GM18507 (cell line): Measurements from ENCODE around the gene ILDR1.
A peak's percentile ranks its signal among the peaks of the same experiment; 100 is the strongest.
"Not testable (repeated sequence)": the region's sequence is repeated elsewhere in the genome, so short reads cannot be mapped to it uniquely, and the experiment has no call there.

Experiments used
- DNase-seq: peaks from one replicate; pipeline ENCODE4 v3.0.0; 2011; ENCODE audit warnings: low read depth; ENCODE audit not compliant: insufficient read length; ENCODE audit errors: extremely low spot score
- FAIRE-seq: peaks from 2 replicates; lab custom pipeline; 2011; peaks lifted over from hg19 to GRCh38; lab: Jason Lieb, UNC

Gene ILDR1

DNA sequence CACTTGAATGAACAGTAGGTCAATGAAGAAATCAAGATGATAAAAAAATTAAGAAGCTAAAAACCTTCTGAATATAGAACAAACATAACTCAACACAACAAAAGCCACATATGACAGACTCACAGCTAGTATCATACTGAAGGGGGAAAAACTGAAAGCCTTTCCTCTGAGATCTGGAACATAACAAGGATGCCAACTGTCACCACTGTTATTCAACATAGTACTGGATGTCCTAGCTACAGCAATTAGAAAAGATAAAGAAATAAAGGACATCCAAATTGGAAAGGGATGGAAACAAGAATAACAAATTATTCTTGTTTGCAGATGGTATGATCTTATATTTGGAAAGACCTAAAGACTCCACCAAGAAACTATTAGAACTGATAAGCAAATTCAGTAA, 60.8 kb downstream of the ILDR1 start:
- DNase-seq: no peak
- FAIRE-seq: no peak

DNA sequence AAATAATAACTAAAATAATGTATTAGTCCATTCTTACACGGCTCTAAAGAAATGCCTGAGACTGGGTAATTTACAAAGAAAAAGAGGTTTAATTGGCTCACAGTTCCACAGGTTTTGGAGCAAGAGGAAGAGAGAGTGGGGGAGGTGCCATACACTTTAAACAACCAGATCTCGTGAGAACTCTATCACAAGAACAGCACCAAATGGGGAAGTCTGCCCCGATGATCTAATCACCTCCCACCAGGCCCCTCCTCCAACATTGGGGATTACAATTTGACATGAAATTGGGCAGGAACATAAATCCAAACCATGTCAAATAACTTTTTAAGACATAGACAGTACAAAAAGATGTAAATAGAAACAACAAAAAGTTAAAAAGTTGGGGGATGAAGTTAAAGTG, 63.2 kb downstream of the ILDR1 start:
- FAIRE-seq (no peak), DNase-seq (no peak)

DNA sequence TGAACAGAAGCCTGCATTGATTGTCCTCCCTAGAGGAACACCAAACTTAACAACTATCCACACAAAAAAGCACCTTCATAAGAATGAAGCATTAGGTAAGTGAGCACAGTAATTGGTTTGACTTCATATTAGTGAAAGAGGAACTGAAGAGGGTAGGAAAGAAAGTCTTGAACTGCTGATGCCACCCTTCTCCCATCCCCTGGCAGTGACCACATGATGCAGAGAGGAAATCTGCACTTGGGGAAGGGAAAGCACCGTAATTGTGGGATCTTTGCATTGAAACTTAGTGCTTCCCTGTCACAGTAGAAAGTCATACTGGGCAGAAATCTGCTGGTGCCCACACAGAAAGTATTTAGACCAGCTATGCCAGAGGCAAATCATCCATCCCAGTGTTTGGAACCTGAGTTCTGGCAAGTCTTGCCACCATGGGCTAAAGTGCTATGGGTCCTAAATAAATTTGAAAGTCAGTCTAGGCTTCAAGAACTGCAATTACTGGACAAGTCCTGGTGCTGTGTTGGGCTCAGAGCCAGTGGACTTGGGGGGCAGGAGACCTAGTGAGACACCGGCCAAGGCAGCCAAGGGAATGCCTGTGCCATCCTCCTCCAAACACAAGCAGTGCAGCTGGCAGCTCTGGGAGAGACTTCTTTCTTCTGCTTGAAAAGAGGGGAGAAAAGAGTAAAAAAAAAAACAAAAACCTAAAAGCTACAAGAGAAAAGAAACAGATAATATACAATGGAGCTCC, 64.2 kb downstream of the ILDR1 start:
- peak; percentile 77 for FAIRE-seq
- DNase-seq: no peak

DNA sequence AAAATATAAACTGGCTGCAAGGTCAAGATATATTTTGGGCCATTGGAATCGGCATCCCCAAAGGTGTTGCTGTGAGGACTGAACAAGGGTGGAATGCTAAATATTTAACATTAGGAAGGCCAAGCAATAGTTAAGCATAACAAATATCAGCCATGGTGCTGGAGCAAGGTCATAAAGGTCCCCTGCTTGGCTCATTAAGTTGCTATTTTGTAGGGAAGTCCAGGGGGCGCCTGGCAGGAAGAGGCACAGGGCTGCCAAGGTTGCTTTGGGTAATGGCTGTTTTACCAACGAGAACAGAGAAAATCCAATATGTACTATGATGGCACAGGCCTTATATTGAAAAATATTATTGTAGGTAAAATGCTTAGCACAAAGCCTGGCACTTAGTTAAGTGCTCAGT, 65.7 kb downstream of the ILDR1 start:
- FAIRE-seq (no peak), DNase-seq (no peak)

DNA sequence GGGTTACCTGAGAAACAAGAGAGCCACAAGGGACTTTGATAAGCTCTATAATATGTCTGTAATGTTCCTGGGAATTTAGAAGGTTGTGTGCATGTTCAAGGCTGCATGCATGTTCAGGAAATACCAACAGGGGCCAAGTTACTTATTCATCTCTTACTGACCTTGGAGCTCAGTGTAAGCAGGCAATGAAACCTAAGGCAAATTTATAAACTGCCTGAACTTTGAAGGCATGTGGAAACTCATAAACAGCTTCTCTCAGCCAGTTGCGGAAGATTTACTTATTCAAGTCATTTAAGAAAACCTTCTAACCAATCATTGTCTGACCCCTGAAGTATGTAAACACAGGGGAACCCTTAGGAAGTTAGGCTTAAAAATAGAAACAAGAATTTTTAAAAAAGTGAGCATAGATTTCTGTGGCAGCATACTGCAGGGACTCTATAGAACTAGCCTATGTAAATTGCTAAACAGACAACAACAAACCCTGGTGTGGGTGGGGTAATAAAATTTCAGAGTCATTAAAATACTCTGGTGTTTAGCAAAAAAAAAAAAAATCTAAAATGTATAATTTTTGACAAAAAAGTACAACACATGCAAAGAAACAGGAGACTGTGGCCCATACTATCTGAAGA, 70.6 kb downstream of the ILDR1 start:
- DNase-seq: no peak
- FAIRE-seq: no peak

DNA sequence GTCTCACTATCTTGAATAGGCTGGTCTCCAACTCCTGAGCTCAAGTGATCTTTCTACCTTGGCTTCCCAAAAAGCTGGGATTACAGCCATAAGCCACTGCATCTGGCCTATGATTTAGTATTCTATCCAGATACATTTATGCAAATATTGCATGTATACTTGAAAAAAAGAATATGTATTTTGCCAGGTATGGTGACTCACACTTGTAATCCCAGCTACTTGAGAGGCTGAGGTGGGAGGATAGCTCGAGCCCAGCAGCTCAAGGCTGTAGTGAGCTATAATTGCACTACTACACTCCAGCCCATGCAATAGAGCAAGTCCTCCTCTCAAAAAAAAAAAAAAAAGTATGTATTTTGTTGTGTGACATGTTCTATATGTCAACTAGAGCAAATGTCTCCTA, 73.4 kb downstream of the ILDR1 start:
- DNase-seq (no peak), FAIRE-seq (no peak)

DNA sequence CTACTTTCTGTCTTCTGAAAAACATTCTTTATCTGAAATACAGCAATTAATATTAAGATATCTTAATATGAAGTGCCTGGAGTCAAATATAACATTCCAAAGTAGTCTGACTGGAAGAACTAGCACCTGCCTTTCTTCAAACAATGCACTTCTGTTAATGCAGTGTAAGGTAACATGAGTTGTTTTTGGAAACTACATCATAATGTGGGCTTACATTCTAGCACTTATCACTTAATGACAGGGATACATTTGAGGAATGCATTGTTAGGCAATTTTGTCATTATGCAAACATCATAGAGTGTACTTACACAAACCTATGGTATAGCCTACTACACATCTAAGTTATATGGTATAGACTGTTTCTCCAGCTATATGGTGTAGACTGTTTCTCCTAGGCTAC, 78.6 kb downstream of the ILDR1 start:
- DNase-seq: no peak
- no peak for FAIRE-seq

DNA sequence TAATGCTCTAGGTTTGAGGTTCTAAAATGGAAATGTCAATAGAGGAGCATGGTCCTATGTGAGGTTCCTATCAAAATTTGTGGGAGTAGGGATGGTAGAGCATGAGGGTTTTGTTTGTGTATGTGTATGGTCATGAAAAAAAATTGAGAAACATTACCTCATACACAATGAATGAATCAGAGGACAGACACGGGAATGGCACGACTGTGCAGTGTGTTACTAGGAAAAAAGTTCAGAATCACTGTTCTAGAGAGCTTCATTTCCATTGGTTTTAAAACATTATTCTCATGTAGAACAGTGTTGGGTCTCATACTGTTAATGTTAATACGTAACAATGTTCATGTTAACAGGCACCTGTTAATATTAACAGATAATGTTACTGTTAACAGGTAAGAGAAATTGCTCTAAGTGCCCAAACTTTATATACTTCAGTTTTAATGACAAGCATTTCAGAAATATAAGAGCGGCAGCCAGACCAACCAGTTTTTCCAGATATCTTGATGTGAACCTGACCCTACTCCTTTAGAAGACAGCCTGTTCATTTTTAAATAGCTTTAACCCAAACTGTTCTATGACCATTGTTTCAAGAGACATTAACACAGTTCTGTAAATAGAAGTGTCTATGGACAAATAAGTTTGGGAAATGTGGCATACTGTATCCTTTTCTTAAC, 79.8 kb downstream of the ILDR1 start:
- FAIRE-seq (no peak), DNase-seq (no peak)

DNA sequence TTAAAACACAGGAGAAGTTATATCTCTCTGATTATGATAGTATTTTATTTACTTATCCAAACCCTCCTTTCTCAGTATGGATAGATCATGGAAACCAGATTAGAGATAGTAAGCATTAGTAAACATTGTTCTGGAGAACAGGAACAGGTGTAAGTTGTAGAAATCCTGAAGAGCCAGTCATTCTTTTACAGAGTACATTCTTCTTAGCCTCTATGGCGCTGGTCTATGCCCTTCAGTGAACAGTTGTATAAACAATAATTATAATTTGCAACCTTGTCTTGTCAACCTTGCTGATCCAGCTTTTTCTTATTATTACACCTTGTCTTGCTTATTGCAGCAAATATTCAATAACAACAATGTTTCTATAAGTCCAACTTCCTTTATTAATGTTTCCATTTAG, 80.5 kb downstream of the ILDR1 start:
- FAIRE-seq: no peak

DNA sequence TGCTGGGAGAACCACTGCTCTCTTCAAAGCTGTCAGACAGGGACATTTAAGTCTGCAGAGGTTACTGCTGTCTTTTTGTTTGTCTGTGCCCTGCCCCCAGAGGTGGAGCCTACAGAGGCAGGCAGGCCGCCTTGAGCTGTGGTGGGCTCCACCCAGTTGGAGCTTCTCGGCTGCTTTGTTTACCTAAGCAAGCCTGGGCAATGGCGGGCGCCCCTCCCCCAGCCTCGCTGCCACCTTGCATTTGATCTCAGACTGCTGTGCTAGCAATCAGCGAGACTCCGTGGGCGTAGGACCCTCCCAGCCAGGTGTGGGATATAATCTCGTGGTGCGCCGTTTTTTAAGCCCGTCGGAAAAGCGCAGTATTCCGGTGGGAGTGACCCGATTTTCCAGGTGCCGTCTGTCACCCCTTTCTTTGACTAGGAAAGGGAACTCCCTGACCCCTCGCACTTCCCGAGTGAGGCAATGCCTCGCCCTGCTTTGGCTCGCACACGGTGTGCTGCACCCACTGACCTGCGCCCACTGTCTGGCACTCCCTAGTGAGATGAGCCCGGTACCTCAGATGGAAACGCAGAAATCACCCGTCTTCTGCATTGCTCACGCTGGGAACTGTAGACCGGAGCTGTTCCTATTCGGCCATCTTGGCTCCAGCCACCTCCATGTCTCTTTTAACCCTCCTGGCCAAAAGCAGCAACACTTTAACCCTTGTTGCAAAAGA, 83.7 kb downstream of the ILDR1 start:
- FAIRE-seq, DNase-seq: not testable (repeated sequence)

More for the DNA sequence above, 80.5 kb downstream of the ILDR1 start:
- no peak for DNase-seq
